Measurements from ENCODE around the gene KRTAP10-1. TPM values are rescaled to one million over a fixed set of nuclear protein-coding genes. Genes with fewer than 3 reads are reported as not detected.

The KRTAP10-1 gene
- total RNA-seq, 1 experiment from 2014 or later, result not detected

- Histone ChIP-seq H2BK120ac (ENCODE audit: low read depth, low read length, poor library complexity, severe bottlenecking) (no peak overlapping the region), H3K14ac (ENCODE audit: insufficient read depth, low read length) (no peak overlapping the region), H3K27me3 (ENCODE audit: insufficient read depth, low read length) (no peaks in the 10 kb centered on the region), H4K91ac (ENCODE audit: insufficient read length, low read depth, low read length) (no peak overlapping the region), H4K8ac (replicated peaks; ENCODE audit: insufficient read length, low read depth, low read length) (no peak overlapping the region), H4K5ac (ENCODE audit: insufficient read length, low read depth, low read length) (no peak overlapping the region), H2BK12ac (ENCODE audit: insufficient read length, low read depth, low read length) (no peak overlapping the region), H3K9ac (ENCODE audit: extremely low read depth, insufficient read length, low read length) (no peak overlapping the region), H2BK20ac (ENCODE audit: low read depth, low read length, poor library complexity, severe bottlenecking) (no peak overlapping the region), H2BK5ac (ENCODE audit: insufficient read length, low read length) (no peak overlapping the region), H3K79me1 (ENCODE audit: insufficient read depth, low read depth, low read length, poor library complexity, severe bottlenecking) (no peaks in the 10 kb centered on the region), H3T11ph (ENCODE audit: low read length) (no peak overlapping the region), H3K23ac (ENCODE audit: insufficient read length, low read depth, low read length) (no peak overlapping the region), H2AFZ (ENCODE audit: low read length) (no peak overlapping the region), H2AK5ac (ENCODE audit: insufficient read length, low read length) (no peak overlapping the region), H3K9me3 (ENCODE audit: control insufficient read depth, low read depth, low read length) (no peaks in the 10 kb centered on the region), H3K4ac (ENCODE audit: low read depth, low read length) (no peak overlapping the region), H4K20me1 (ENCODE audit: control insufficient read depth, insufficient read depth, insufficient read length) (no peaks in the 10 kb centered on the region), H3K23me2 (ENCODE audit: insufficient read length, low read depth, low read length, poor library complexity, severe bottlenecking) (no peaks in the 10 kb centered on the region), H3K18ac (ENCODE audit: insufficient read length, low read depth, low read length) (no peak overlapping the region), H3K4me1 (ENCODE audit: insufficient read depth, low read length) (no peaks in the 10 kb centered on the region; the same call in 1 of the 2 replicates), H3K79me2 (ENCODE audit: insufficient read depth, low read length) (no peaks in the 10 kb centered on the region), H2BK15ac (ENCODE audit: low read depth, low read length) (no peak overlapping the region), H3K56ac (ENCODE audit: insufficient read length, low read depth, low read length) (no peak overlapping the region), H3K4me2 (ENCODE audit: insufficient read depth, insufficient read length, low read length) (no peak overlapping the region), H3K27ac (ENCODE audit: insufficient read length, low read depth, low read length) (no peak overlapping the region)
- Mint-ChIP-seq H3K4me1 (peaks cover 2 to 8% of the 10 kb centered on the region in 2 experiments; a peak in 3 of 4 replicates), H3K4me3 (no peak overlapping the region), H3K36me3 (ENCODE audit: insufficient read depth in 1 of 3, low read depth in 3 of 3) (peaks cover 0 to 5% (median 0%) of the 10 kb centered on the region in 3 experiments; a peak in 1 of 7 replicates), H3K27me3 (ENCODE audit: low read depth) (no peaks in the 10 kb centered on the region; the same call in none of the 2 replicates), H3K27ac (no peak overlapping the region), H3K9me3 (peaks cover 0 to 5% of the 10 kb centered on the region in 2 experiments; a peak in 2 of 5 replicates)
- no CpG with 5 or more reads among the region's 6 CpGs for WGBS (ENCODE audit: extremely low coverage, insufficient read length, low lambda C conversion rate)
- DNase-seq, result no peak
- no peak for TF ChIP-seq CTCF (conservative IDR thresholded peaks at IDR 0.05)
Observed at GRCh38 chr21:44534688-44535087, 5.3 kb downstream of the KRTAP10-1 start.
